SU-DHL-6 (cell line): Measurements from ENCODE around the gene KCNIP4.

ENCODE experiments used
- H2AFZ ChIP-seq: fragments of 200-600 bp; sonication (generic); 2 replicates; pipeline ENCODE4 v1.6.1; 2014; ENCODE audit warnings: low read depth, mild to moderate bottlenecking, moderate library complexity, mixed read lengths, antibody characterized with exemption, low read length; ENCODE audit not compliant: severe bottlenecking
- H3F3A ChIP-seq: fragments of 200-600 bp; shearing (Covaris generic); 2 replicates; pipeline ENCODE4 v1.6.0; 2016; ENCODE audit warnings: antibody characterized with exemption, mild to moderate bottlenecking; ENCODE audit not compliant: insufficient read depth
- H3K27ac ChIP-seq: fragments of 200-600 bp; sonication (generic); 2 replicates; pipeline ENCODE4 v1.5.1; 2016; ENCODE audit warnings: low read depth, mild to moderate bottlenecking, low read length, moderate library complexity, mixed read lengths
- H3K27me3 ChIP-seq: fragments of 200-600 bp; sonication (generic), shearing (Covaris generic); 2 replicates; pipeline ENCODE4 v1.6.0; 2014; ENCODE audit warnings: mild to moderate bottlenecking, low read length
- H3K36me3 ChIP-seq: fragments of 200-600 bp; sonication (generic); 2 replicates; pipeline ENCODE4 v1.6.1; 2014; ENCODE audit warnings: mild to moderate bottlenecking, low read length, mixed read lengths
- H3K4me2 ChIP-seq: fragments of 300-600, 200-600 bp; shearing (Covaris generic), sonication (generic); 2 replicates; pipeline ENCODE4 v1.6.0; 2014; ENCODE audit warnings: low read length, low read depth, mild to moderate bottlenecking; ENCODE audit not compliant: poor library complexity, severe bottlenecking
- H3K4me3 ChIP-seq: fragments of 200-600 bp; sonication (generic); 2 replicates; pipeline ENCODE4 v1.5.1; 2014; ENCODE audit warnings: antibody characterized with exemption, low read length, mild to moderate bottlenecking, mixed read lengths; ENCODE audit not compliant: insufficient read depth, poor library complexity, severe bottlenecking
- H3K79me2 ChIP-seq: fragments of 200-600 bp; sonication (generic); 2 replicates; pipeline ENCODE4 v1.6.1; 2014; ENCODE audit warnings: mild to moderate bottlenecking, low read length, moderate library complexity; ENCODE audit not compliant: insufficient read depth
- H3K9ac ChIP-seq: fragments of 200-600 bp; sonication (generic); 2 replicates; pipeline ENCODE4 v1.7.0; 2014; ENCODE audit warnings: mild to moderate bottlenecking, low read length
- H3K9me2 ChIP-seq: fragments of 200-600 bp; sonication (generic); replicated peaks from 2 replicates; pipeline ENCODE4 v1.6.1; 2014; ENCODE audit warnings: low read length; ENCODE audit not compliant: insufficient read depth
- H3K9me3 ChIP-seq: fragments of 200-600 bp; sonication (generic); 2 replicates; pipeline ENCODE4 v1.6.1; 2014; ENCODE audit warnings: low read length, mixed read lengths; ENCODE audit not compliant: insufficient read depth
- H4K20me1 ChIP-seq: fragments of 200-600 bp; sonication (generic); 2 replicates; pipeline ENCODE4 v1.6.1; 2014; ENCODE audit warnings: low read depth, mild to moderate bottlenecking, antibody characterized with exemption, low read length, moderate library complexity, mixed read lengths
- EZH2phosphoT487 ChIP-seq: fragments of 200-600 bp; sonication (generic), shearing (Covaris generic); conservative IDR thresholded peaks from 2 replicates; pipeline ENCODE4 v1.6.1; 2018; ENCODE audit warnings: mild to moderate bottlenecking, antibody characterized with exemption, low read length, moderate library complexity, mixed read lengths
- TF ChIP-seq, protein P1 (sequence below): fragments of 200-600 bp; sonication (generic); IDR thresholded peaks from one replicate; pipeline ENCODE4 v1.5.1; 2017; ENCODE audit warnings: antibody characterized with exemption, mild to moderate bottlenecking, low read length, moderate library complexity; ENCODE audit not compliant: insufficient read depth, poor library complexity, severe bottlenecking

KCNIP4 gene

DNA sequence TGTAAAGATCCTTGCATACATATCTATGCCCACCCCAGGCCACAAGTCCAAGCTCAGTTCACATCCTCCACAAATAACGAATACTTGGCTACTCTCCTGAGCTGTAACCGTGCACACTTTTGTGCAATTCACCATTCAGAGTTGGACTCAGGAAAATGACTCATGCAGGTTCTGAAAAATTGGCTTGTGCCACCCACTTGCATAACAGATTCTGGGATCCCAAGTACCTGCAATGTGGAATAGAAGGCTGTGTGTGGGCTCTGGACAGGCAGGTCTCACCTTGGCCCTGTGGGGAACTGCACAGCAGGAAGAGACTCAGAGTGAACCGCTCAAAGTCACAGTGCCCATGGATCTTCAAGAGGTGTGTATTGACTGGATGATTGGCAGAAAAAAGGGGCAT lies 745.6 kb downstream of the KCNIP4 start:
- Histone ChIP-seq H2AFZ (no peak overlapping the region), H3K36me3 (no peaks in the 10 kb centered on the region), H3K9ac (no peak overlapping the region), H3K4me2 (no peak overlapping the region), H3K9me3 (no peaks in the 10 kb centered on the region), H4K20me1 (no peaks in the 10 kb centered on the region), H3K4me3 (no peak overlapping the region), H3K27ac (no peak overlapping the region), H3K79me2 (no peaks in the 10 kb centered on the region), H3K27me3 (no peaks in the 10 kb centered on the region), H3K9me2 (no peaks in the 10 kb centered on the region), H3F3A (no peaks in the 10 kb centered on the region)
- TF ChIP-seq EZH2phosphoT487, result no peak
- TF ChIP-seq, protein P1, sequence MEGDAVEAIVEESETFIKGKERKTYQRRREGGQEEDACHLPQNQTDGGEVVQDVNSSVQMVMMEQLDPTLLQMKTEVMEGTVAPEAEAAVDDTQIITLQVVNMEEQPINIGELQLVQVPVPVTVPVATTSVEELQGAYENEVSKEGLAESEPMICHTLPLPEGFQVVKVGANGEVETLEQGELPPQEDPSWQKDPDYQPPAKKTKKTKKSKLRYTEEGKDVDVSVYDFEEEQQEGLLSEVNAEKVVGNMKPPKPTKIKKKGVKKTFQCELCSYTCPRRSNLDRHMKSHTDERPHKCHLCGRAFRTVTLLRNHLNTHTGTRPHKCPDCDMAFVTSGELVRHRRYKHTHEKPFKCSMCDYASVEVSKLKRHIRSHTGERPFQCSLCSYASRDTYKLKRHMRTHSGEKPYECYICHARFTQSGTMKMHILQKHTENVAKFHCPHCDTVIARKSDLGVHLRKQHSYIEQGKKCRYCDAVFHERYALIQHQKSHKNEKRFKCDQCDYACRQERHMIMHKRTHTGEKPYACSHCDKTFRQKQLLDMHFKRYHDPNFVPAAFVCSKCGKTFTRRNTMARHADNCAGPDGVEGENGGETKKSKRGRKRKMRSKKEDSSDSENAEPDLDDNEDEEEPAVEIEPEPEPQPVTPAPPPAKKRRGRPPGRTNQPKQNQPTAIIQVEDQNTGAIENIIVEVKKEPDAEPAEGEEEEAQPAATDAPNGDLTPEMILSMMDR, result no peak

DNA sequence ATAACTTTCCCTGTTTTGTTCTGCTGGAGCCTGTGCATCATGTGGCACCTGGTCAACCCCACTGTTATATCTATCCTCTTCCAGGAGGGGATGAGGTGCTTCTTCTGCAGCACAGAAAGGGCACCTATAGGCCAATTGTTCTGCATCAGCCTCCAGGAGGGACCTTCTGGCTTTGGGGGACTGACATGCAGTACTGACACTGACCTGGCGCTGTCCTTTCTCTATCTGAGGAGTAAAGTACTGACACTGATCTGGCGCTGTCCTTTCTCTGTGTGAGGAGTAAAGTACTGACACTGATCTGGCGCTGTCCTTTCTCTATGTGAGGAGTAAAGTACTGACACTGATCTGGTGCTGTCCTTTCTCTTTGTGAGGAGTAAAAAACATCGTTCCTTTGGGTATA lies 749.9 kb downstream of the KCNIP4 start:
- Histone ChIP-seq H3K9me2 (no peaks in the 10 kb centered on the region), H3F3A (no peaks in the 10 kb centered on the region), H3K4me2 (no peak overlapping the region), H3K79me2 (no peaks in the 10 kb centered on the region), H3K9ac (no peak overlapping the region), H4K20me1 (no peaks in the 10 kb centered on the region), H3K9me3 (no peaks in the 10 kb centered on the region), H3K4me3 (no peak overlapping the region), H3K36me3 (no peaks in the 10 kb centered on the region), H2AFZ (no peak overlapping the region), H3K27me3 (no peaks in the 10 kb centered on the region), H3K27ac (no peak overlapping the region)
- TF ChIP-seq, protein P1, result no peak
- TF ChIP-seq EZH2phosphoT487, result no peak

DNA sequence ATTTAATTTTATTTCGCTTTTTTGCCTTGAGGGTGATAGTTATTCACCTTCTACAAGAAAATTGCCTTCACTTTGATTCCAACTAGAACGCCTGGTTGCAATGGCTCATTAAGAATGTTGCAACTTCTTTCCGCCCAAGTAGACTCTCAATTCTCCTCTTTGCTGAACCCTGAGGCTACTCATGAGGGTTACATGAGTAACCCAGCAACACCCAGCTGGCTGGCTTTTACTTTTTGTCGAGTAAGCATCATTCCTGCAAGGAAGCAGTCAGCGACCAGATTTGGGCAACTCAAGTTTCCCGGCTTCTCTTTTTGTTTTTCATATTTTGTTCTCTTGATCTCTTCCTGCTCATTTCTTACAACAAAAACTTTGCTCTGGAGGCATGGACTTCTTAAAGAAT lies 752.9 kb downstream of the KCNIP4 start:
- TF ChIP-seq, protein P1, result no peak
- TF ChIP-seq EZH2phosphoT487, result no peak
- Histone ChIP-seq H3K9me2 (no peaks in the 10 kb centered on the region), H3K9ac (no peak overlapping the region), H3K27ac (no peak overlapping the region), H3K27me3 (no peaks in the 10 kb centered on the region), H3K79me2 (no peaks in the 10 kb centered on the region), H3K9me3 (no peaks in the 10 kb centered on the region), H3K4me3 (no peak overlapping the region), H2AFZ (no peak overlapping the region), H4K20me1 (no peaks in the 10 kb centered on the region), H3K36me3 (no peaks in the 10 kb centered on the region), H3F3A (no peaks in the 10 kb centered on the region), H3K4me2 (no peak overlapping the region)
